Transverse colon (tissue), 4 donors: ENCODE measurements around the gene CARS2.

Experiments used
- CTCF ChIP-seq, 5 experiments: fragments of 200-600 bp in 3 of 5; fragments of 450-650 bp in 2 of 5; sonication (generic) in 3 of 5; IDR thresholded peaks; 1 replicate in 2 of 5; 2 replicates in 3 of 5; pipeline ENCODE4 v1.5.1; 2016 to 2017; ENCODE audit warnings: antibody characterized with exemption in 5 of 5, inconsistent platforms in 3 of 5, mild to moderate bottlenecking in 2 of 5, moderate library complexity in 1 of 5
- POLR2AphosphoS5 ChIP-seq, 3 donors: sonication (generic); formaldehyde crosslinking; IDR thresholded peaks; one replicate each; pipeline ENCODE4 v1.6.1; 2016; ENCODE audit warnings: antibody characterized with exemption in 3 of 3

- TF ChIP-seq POLR2AphosphoS5 (IDR thresholded peaks at IDR 0.05) (no peak), CTCF (IDR thresholded peaks at IDR 0.05) (no peak)
Measured at GRCh38 chr13:110629735-110630134, 76.2 kb downstream of the CARS2 start.
